Loucy (cell line): ENCODE data around the gene CNTRL.

Experiments
- CTCF ChIP-seq: fragments of 200-600 bp; sonication (generic); conservative IDR thresholded peaks from 2 replicates; pipeline ENCODE4 v1.5.1; 2014; ENCODE audit warnings: mild to moderate bottlenecking, antibody characterized with exemption, low read length
- EZH2phosphoT487 ChIP-seq: fragments of 200-600 bp; IDR thresholded peaks from 2 replicates; pipeline ENCODE4 v1.6.1; 2018; ENCODE audit warnings: antibody characterized with exemption, mild to moderate bottlenecking, moderate library complexity, borderline replicate concordance

GRCh38 chr9:121191235-121191634, 116.5 kb downstream of the CNTRL start:
- TF ChIP-seq CTCF, result no peak
- TF ChIP-seq EZH2phosphoT487, result no peak
